GM23338 (cell line): ENCODE data around the gene DCTPP1. TPM values are rescaled to one million over a fixed set of nuclear protein-coding genes. Genes with fewer than 3 reads are reported as not detected.
A peak's percentile ranks its signal among the peaks of the same experiment; 100 is the strongest.

Source experiments
- ATAC-seq: fragments of 200-7000 bp; cut with Tn5 transposase; 3 replicates; pipeline ENCODE4 v1.9.1; 2020
- DNase-seq: peaks from one replicate; pipeline ENCODE4 v3.0.0-alpha.2; 2015; ENCODE audit warnings: low spot score
- H2AFZ ChIP-seq: fragments of 200-600 bp; sonication (generic); 2 replicates; pipeline ENCODE4 v1.8.0; 2016; ENCODE audit warnings: antibody characterized with exemption, mild to moderate bottlenecking, moderate library complexity
- H3F3A ChIP-seq: fragments of 200-600 bp; sonication (generic); replicated peaks from 2 replicates; pipeline ENCODE4 v1.8.0; 2017; ENCODE audit warnings: antibody characterized with exemption, mixed run types, low read depth
- H3K27ac ChIP-seq: fragments of 200-600 bp; sonication (generic); 2 replicates; pipeline ENCODE4 v1.6.1; 2016; ENCODE audit warnings: low read depth
- H3K27me3 ChIP-seq: fragments of 200-600 bp; sonication (generic); 2 replicates; pipeline ENCODE4 v1.8.0; 2016; ENCODE audit warnings: mild to moderate bottlenecking, mixed run types, moderate library complexity; ENCODE audit not compliant: insufficient read depth
- H3K36me3 ChIP-seq: fragments of 200-600 bp; sonication (generic); 2 replicates; pipeline ENCODE4 v1.8.0; 2016; ENCODE audit warnings: mild to moderate bottlenecking; ENCODE audit not compliant: insufficient read depth
- H3K4me1 ChIP-seq: fragments of 200-600 bp; sonication (generic); 2 replicates; pipeline ENCODE4 v1.8.0; 2016; ENCODE audit warnings: mild to moderate bottlenecking, moderate library complexity; ENCODE audit not compliant: insufficient read depth
- H3K4me2 ChIP-seq: fragments of 200-600 bp; sonication (generic); 2 replicates; pipeline ENCODE4 v1.7.1; 2017; ENCODE audit warnings: mixed run types
- H3K4me3 ChIP-seq: fragments of 200-600 bp; sonication (generic); 2 replicates; pipeline ENCODE4 v1.6.1; 2016; ENCODE audit warnings: mixed run types
- H3K79me2 ChIP-seq: fragments of 200-600 bp; sonication (generic); replicated peaks from 2 replicates; pipeline ENCODE4 v1.8.0; 2017; ENCODE audit warnings: mild to moderate bottlenecking; ENCODE audit not compliant: insufficient read depth
- H3K9me2 ChIP-seq: fragments of 200-600 bp; sonication (generic); 2 replicates; pipeline ENCODE4 v1.8.0; 2017; ENCODE audit not compliant: insufficient read depth
- H4K20me1 ChIP-seq: fragments of 200-600 bp; sonication (generic); replicated peaks from 2 replicates; pipeline ENCODE4 v1.8.0; 2017; ENCODE audit warnings: mild to moderate bottlenecking; ENCODE audit not compliant: insufficient read depth
- H3K27ac Mint-ChIP-seq: 2 replicates; pipeline ENCODE4 v1.8.0; 2020; ENCODE audit warnings: inconsistent platforms, mild to moderate bottlenecking, moderate library complexity, mixed read lengths
- H3K27me3 Mint-ChIP-seq: 3 replicates; pipeline ENCODE4 v1.8.0; 2022; ENCODE audit warnings: low read depth, mild to moderate bottlenecking, moderate library complexity, mixed read lengths, inconsistent platforms; ENCODE audit not compliant: insufficient read depth, poor library complexity
- H3K36me3 Mint-ChIP-seq: 3 replicates; pipeline ENCODE4 v1.8.0; 2021; ENCODE audit warnings: low read depth, mild to moderate bottlenecking, inconsistent platforms, moderate library complexity, mixed read lengths
- H3K4me1 Mint-ChIP-seq: 3 replicates; pipeline ENCODE4 v1.8.0; 2020; ENCODE audit warnings: mild to moderate bottlenecking, inconsistent platforms, mixed read lengths
- H3K4me3 Mint-ChIP-seq: 3 replicates; pipeline ENCODE4 v1.8.0; 2021; ENCODE audit warnings: moderate library complexity, mild to moderate bottlenecking, inconsistent platforms, mixed read lengths
- H3K9me3 Mint-ChIP-seq: 3 replicates; pipeline ENCODE4 v1.8.0; 2020; ENCODE audit warnings: moderate library complexity, mild to moderate bottlenecking, inconsistent platforms, mixed read lengths
- CREB1 ChIP-seq: fragments of 250-450 bp; sonication (Bioruptor Pico); IDR thresholded peaks from 2 replicates; pipeline ENCODE4 v1.5.0; 2020; ENCODE audit warnings: low read depth, mild to moderate bottlenecking, moderate library complexity
- EZH2 ChIP-seq: fragments of 200-600 bp; sonication (generic); IDR thresholded peaks from one replicate; pipeline ENCODE4 v1.8.0; 2017; ENCODE audit warnings: antibody characterized with exemption, mild to moderate bottlenecking, low read depth; ENCODE audit not compliant: unreplicated experiment
- EZH2phosphoT487 ChIP-seq: fragments of 200-600 bp; sonication (generic); IDR thresholded peaks from one replicate; pipeline ENCODE4 v1.8.1; 2018; ENCODE audit warnings: antibody characterized with exemption; ENCODE audit not compliant: unreplicated experiment
- JUNB ChIP-seq: IDR thresholded peaks from one replicate; pipeline ENCODE4 v1.6.1; 2016; ENCODE audit warnings: antibody characterized with exemption; ENCODE audit not compliant: unreplicated experiment
- NANOG ChIP-seq: IDR thresholded peaks from 2 replicates; pipeline ENCODE4 v1.6.1; 2016; ENCODE audit warnings: antibody characterized with exemption, borderline replicate concordance
- POLR2AphosphoS5 ChIP-seq: IDR thresholded peaks from 2 replicates; pipeline ENCODE4 v1.6.1; 2016; ENCODE audit warnings: antibody characterized with exemption, low read depth
- STAT1 ChIP-seq: IDR thresholded peaks from one replicate; pipeline ENCODE4 v1.6.1; 2016; ENCODE audit warnings: antibody characterized with exemption; ENCODE audit not compliant: unreplicated experiment
- ZNF114 ChIP-seq: fragments of 250-450 bp; sonication (Bioruptor Pico); IDR thresholded peaks from 2 replicates; pipeline ENCODE4 v1.5.0; 2020; ENCODE audit warnings: mild to moderate bottlenecking, moderate library complexity
- ZNF331 ChIP-seq: fragments of 250-450 bp; sonication (Bioruptor Pico); IDR thresholded peaks from 2 replicates; pipeline ENCODE4 v1.5.0; 2020; ENCODE audit warnings: low read depth, mild to moderate bottlenecking, moderate library complexity
- polyA plus RNA-seq: library from polyadenylated mRNA; unstranded; fragments of >200 nt; fragmentation: Nextera tagmentation; extraction: Ambion mirVana; gene quantifications from 2 replicates; pipeline ENCODE4 v1.2.1, GENCODE V29; 2016
- total RNA-seq: library from RNA; depleted of rRNA; stranded (reverse); fragments of >200 nt; shearing (Covaris generic); gene quantifications from 2 replicates; pipeline ENCODE4 v1.2.3, GENCODE V29; 2014
- TF ChIP-seq, protein P1 (sequence below), 2 experiments: fragments of 200-600 bp in 1 of 2; sonication (generic) in 1 of 2; conservative IDR thresholded peaks; 2 replicates each; pipeline versions ENCODE4 v1.5.1 to v1.6.1; 2016 to 2017; ENCODE audit warnings: antibody characterized with exemption in 2 of 2, low read depth in 2 of 2, mild to moderate bottlenecking in 2 of 2, moderate library complexity in 1 of 2
- TF ChIP-seq, protein P2 (sequence below): IDR thresholded peaks from 2 replicates; pipeline ENCODE4 v1.6.1; 2016; ENCODE audit warnings: antibody characterized with exemption
- TF ChIP-seq, protein P3 (sequence below): fragments of 250-450 bp; sonication (Bioruptor Pico); IDR thresholded peaks from 2 replicates; pipeline ENCODE4 v1.5.0; 2020; ENCODE audit warnings: mild to moderate bottlenecking, moderate library complexity
- TF ChIP-seq, protein P4 (sequence below): IDR thresholded peaks from one replicate; pipeline ENCODE4 v1.6.1; 2018; ENCODE audit warnings: antibody characterized with exemption; ENCODE audit not compliant: unreplicated experiment

Gene DCTPP1
- total and polyA plus RNA-seq, 2 experiments from 2014 or later, result 54.1 to 58.3 TPM

DNA sequence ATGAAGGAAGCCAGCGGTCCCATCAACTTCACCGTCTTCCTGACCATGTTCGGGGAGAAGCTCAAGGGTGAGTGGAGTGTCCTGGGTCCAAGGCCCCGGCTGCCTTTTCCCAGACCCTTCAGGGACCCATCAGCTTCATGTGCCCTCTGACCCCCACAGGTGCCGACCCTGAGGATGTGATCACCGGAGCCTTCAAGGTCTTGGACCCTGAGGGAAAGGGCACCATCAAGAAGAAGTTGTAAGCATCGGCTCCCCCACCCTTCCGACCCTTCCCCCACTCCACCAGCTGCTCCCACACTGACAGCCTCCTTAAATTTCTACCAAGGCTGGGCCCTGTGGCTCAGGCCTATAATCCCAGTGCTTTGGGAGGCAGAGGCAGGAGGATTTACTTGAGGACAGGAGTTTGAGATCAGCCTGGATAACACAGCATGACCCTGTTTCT, 53.3 kb downstream of the DCTPP1 start:
- H3K4me1 Mint-ChIP-seq, result peaks cover 26% of the 10 kb centered on the region
- Histone ChIP-seq H3F3A (peaks cover 24% of the 10 kb centered on the region), H4K20me1 (no peaks in the 10 kb centered on the region), H3K4me3 (no peak overlapping the region; the same call in 1 of the 2 replicates), H3K9me2 (no peaks in the 10 kb centered on the region), H3K79me2 (0 out of 2 replicates have a peak, but pooled peaks cover 4% of the 10 kb centered on the region), H3K27ac (peak overlapping the region; percentile 100), H3K4me2 (peak overlapping the region; percentile 99), H3K27me3 (no peaks in the 10 kb centered on the region), H2AFZ (peak overlapping the region; percentile 83; the same call in 1 of the 2 replicates), H3K36me3 (no peaks in the 10 kb centered on the region), H3K4me1 (peaks cover 11% of the 10 kb centered on the region)
- H3K9me3 Mint-ChIP-seq, result no peaks in the 10 kb centered on the region; the same call in none of the 3 replicates
- H3K27me3 Mint-ChIP-seq, result peaks cover 25% of the 10 kb centered on the region
- ATAC-seq (no peak), DNase-seq (no peak)
- H3K4me3 Mint-ChIP-seq, result no peak overlapping the region; the same call in 2 of the 3 replicates
- H3K36me3 Mint-ChIP-seq, result peaks cover 3% of the 10 kb centered on the region; the same call in 2 of the 3 replicates
- TF ChIP-seq, protein P1, sequence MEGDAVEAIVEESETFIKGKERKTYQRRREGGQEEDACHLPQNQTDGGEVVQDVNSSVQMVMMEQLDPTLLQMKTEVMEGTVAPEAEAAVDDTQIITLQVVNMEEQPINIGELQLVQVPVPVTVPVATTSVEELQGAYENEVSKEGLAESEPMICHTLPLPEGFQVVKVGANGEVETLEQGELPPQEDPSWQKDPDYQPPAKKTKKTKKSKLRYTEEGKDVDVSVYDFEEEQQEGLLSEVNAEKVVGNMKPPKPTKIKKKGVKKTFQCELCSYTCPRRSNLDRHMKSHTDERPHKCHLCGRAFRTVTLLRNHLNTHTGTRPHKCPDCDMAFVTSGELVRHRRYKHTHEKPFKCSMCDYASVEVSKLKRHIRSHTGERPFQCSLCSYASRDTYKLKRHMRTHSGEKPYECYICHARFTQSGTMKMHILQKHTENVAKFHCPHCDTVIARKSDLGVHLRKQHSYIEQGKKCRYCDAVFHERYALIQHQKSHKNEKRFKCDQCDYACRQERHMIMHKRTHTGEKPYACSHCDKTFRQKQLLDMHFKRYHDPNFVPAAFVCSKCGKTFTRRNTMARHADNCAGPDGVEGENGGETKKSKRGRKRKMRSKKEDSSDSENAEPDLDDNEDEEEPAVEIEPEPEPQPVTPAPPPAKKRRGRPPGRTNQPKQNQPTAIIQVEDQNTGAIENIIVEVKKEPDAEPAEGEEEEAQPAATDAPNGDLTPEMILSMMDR (conservative IDR thresholded peaks at IDR 0.05; ENCODE audit: low read depth in 2 of 2), result no peak
- TF ChIP-seq, protein P2, sequence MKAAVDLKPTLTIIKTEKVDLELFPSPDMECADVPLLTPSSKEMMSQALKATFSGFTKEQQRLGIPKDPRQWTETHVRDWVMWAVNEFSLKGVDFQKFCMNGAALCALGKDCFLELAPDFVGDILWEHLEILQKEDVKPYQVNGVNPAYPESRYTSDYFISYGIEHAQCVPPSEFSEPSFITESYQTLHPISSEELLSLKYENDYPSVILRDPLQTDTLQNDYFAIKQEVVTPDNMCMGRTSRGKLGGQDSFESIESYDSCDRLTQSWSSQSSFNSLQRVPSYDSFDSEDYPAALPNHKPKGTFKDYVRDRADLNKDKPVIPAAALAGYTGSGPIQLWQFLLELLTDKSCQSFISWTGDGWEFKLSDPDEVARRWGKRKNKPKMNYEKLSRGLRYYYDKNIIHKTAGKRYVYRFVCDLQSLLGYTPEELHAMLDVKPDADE, result no peak
- TF ChIP-seq JUNB, result no peak
- no peak for TF ChIP-seq CREB1
- TF ChIP-seq ZNF331, result no peak
- no peak for TF ChIP-seq POLR2AphosphoS5
- TF ChIP-seq, protein P3, sequence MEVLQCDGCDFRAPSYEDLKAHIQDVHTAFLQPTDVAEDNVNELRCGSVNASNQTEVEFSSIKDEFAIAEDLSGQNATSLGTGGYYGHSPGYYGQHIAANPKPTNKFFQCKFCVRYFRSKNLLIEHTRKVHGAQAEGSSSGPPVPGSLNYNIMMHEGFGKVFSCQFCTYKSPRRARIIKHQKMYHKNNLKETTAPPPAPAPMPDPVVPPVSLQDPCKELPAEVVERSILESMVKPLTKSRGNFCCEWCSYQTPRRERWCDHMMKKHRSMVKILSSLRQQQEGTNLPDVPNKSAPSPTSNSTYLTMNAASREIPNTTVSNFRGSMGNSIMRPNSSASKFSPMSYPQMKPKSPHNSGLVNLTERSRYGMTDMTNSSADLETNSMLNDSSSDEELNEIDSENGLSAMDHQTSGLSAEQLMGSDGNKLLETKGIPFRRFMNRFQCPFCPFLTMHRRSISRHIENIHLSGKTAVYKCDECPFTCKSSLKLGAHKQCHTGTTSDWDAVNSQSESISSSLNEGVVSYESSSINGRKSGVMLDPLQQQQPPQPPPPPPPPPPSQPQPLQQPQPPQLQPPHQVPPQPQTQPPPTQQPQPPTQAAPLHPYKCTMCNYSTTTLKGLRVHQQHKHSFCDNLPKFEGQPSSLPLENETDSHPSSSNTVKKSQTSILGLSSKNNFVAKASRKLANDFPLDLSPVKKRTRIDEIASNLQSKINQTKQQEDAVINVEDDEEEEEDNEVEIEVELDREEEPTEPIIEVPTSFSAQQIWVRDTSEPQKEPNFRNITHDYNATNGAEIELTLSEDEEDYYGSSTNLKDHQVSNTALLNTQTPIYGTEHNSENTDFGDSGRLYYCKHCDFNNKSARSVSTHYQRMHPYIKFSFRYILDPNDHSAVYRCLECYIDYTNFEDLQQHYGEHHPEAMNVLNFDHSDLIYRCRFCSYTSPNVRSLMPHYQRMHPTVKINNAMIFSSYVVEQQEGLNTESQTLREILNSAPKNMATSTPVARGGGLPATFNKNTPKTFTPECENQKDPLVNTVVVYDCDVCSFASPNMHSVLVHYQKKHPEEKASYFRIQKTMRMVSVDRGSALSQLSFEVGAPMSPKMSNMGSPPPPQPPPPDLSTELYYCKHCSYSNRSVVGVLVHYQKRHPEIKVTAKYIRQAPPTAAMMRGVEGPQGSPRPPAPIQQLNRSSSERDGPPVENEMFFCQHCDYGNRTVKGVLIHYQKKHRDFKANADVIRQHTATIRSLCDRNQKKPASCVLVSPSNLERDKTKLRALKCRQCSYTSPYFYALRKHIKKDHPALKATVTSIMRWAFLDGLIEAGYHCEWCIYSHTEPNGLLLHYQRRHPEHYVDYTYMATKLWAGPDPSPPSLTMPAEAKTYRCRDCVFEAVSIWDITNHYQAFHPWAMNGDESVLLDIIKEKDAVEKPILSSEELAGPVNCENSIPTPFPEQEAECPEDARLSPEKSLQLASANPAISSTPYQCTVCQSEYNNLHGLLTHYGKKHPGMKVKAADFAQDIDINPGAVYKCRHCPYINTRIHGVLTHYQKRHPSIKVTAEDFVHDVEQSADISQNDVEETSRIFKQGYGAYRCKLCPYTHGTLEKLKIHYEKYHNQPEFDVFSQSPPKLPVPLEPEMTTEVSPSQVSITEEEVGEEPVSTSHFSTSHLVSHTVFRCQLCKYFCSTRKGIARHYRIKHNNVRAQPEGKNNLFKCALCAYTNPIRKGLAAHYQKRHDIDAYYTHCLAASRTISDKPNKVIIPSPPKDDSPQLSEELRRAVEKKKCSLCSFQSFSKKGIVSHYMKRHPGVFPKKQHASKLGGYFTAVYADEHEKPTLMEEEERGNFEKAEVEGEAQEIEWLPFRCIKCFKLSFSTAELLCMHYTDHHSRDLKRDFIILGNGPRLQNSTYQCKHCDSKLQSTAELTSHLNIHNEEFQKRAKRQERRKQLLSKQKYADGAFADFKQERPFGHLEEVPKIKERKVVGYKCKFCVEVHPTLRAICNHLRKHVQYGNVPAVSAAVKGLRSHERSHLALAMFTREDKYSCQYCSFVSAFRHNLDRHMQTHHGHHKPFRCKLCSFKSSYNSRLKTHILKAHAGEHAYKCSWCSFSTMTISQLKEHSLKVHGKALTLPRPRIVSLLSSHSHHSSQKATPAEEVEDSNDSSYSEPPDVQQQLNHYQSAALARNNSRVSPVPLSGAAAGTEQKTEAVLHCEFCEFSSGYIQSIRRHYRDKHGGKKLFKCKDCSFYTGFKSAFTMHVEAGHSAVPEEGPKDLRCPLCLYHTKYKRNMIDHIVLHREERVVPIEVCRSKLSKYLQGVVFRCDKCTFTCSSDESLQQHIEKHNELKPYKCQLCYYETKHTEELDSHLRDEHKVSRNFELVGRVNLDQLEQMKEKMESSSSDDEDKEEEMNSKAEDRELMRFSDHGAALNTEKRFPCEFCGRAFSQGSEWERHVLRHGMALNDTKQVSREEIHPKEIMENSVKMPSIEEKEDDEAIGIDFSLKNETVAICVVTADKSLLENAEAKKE (CRISPR knock-in tag), result no peak
- TF ChIP-seq ZNF114 (CRISPR knock-in tag), result no peak
- no peak for TF ChIP-seq NANOG
- no peak for TF ChIP-seq EZH2phosphoT487
- TF ChIP-seq, protein P4, sequence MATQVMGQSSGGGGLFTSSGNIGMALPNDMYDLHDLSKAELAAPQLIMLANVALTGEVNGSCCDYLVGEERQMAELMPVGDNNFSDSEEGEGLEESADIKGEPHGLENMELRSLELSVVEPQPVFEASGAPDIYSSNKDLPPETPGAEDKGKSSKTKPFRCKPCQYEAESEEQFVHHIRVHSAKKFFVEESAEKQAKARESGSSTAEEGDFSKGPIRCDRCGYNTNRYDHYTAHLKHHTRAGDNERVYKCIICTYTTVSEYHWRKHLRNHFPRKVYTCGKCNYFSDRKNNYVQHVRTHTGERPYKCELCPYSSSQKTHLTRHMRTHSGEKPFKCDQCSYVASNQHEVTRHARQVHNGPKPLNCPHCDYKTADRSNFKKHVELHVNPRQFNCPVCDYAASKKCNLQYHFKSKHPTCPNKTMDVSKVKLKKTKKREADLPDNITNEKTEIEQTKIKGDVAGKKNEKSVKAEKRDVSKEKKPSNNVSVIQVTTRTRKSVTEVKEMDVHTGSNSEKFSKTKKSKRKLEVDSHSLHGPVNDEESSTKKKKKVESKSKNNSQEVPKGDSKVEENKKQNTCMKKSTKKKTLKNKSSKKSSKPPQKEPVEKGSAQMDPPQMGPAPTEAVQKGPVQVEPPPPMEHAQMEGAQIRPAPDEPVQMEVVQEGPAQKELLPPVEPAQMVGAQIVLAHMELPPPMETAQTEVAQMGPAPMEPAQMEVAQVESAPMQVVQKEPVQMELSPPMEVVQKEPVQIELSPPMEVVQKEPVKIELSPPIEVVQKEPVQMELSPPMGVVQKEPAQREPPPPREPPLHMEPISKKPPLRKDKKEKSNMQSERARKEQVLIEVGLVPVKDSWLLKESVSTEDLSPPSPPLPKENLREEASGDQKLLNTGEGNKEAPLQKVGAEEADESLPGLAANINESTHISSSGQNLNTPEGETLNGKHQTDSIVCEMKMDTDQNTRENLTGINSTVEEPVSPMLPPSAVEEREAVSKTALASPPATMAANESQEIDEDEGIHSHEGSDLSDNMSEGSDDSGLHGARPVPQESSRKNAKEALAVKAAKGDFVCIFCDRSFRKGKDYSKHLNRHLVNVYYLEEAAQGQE, result no peak
- TF ChIP-seq STAT1, result no peak
- no peak for TF ChIP-seq EZH2
- no peak overlapping the region for H3K27ac Mint-ChIP-seq
